GM21423 (cell line): ENCODE data around the gene LRRC8A.
"Not testable (repeated sequence)": the region's sequence is repeated elsewhere in the genome, so short reads cannot be mapped to it uniquely, and the experiment has no call there.

Experiments
- ATAC-seq: cut with Tn5 transposase; IDR thresholded peaks from one replicate; pipeline ENCODE4 v1.9.1; 2021; ENCODE audit warnings: mild to moderate bottlenecking, moderate library complexity; ENCODE audit not compliant: unreplicated experiment

LRRC8A gene

DNA sequence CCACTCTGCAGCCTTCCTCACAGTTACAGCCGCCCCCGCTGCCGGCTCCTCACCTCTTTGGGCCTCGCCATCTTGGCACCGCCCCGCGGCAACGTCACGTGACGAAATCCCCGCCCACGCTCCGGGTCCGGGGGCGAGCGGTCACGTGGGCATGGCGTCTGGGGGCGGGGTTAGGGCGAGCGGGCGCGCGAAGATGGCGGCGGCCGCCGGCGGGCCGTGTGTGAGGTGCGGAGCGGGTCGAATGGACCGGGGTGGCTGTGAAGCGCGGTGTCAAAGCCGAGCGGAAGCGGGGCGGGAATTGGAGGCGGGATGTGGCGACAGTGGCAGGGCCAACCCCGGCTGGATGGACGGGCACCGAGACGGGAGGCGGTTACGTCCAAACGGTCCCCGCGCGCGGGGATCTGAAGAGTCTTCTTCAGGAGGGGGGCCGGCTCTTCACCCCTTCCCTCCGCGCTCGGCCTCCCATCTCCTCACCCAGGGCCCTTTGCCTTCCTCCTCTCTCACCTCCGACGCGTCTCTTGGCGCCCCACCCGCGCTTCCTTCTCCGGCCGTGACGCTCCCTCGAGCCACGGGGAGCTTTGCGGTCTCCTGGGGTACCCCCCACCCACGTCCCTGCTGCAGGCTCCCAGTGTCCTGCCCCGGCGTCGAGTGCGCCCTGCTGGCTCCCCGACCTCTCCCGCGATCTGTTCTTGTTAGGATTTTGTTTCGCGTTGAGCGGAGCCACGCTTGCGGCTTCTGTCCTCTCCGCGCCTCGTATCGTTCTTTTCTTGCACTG, 65.8 kb downstream of the LRRC8A start, which contains the start of the genes DOLK and NUP188:
DOLK (minus strand) TSS at position 77 of the 775 bp plus-strand sequence. CDS start 300 bp downstream, outside the sequence.
NUP188 (plus strand) TSS at position 173 of the 775 bp plus-strand sequence; CDS start at position 194, 21 bp downstream.
- peak; percentile 83 for ATAC-seq

DNA sequence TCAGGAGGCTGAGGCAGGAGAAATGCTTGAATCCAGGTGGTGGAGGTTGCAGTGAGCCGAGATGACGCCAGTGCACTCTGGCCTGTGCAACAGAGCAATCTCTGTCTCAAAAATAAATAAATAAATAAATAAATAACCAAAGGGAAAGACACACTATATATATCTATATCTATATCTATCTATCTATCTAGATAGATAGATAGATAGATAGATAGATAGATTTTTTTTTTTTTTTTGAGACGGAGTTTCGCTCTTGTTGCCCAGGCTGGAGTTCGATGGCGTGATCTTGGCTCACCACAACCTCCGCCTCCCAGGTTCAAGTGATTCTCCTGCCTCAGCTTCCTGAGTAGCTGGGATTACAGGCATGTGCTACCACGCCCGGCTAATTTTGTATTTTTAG, 79.5 kb downstream of the LRRC8A start:
- not testable (repeated sequence) for ATAC-seq
